NCI-H82 (cell line): ENCODE measurements around the gene TUBB4B.
A peak's percentile ranks its signal among the peaks of the same experiment; 100 is the strongest.

Experiments used
- DNase-seq: peaks from one replicate; lab custom pipeline; 2025; lab: John Stamatoyannopoulos, UW

TUBB4B gene

GRCh38 chr9:137212520-137212919, 28.6 kb upstream of the TUBB4B start:
- DNase-seq, result no peak

- no peak for DNase-seq
Measured at GRCh38 chr9:137213160-137214060, 27.7 kb upstream of the TUBB4B start.

DNA sequence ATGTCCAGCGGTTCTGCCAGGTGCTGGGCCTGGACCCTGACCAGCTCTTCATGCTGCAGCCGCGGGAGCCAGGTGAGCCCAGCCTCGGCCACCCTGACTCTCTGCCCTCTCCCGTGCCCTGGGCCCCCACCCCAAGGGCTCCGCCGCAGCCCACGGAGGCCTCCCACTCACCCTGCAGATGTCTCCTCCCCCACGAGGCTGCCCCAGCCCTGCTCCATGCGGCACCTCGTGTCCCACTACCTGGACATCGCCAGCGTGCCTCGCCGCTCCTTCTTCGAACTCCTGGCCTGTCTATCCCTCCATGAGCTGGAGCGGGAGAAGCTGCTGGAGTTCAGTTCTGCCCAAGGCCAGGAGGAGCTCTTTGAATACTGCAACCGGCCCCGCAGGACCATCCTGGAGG, 26.5 kb upstream of the TUBB4B start:
- no peak for DNase-seq

- no peak for DNase-seq
Measured at GRCh38 chr9:137215196-137215986, 25.7 kb upstream of the TUBB4B start.

- DNase-seq, result no peak
Measured at GRCh38 chr9:137216188-137216965, 24.7 kb upstream of the TUBB4B start.

DNA sequence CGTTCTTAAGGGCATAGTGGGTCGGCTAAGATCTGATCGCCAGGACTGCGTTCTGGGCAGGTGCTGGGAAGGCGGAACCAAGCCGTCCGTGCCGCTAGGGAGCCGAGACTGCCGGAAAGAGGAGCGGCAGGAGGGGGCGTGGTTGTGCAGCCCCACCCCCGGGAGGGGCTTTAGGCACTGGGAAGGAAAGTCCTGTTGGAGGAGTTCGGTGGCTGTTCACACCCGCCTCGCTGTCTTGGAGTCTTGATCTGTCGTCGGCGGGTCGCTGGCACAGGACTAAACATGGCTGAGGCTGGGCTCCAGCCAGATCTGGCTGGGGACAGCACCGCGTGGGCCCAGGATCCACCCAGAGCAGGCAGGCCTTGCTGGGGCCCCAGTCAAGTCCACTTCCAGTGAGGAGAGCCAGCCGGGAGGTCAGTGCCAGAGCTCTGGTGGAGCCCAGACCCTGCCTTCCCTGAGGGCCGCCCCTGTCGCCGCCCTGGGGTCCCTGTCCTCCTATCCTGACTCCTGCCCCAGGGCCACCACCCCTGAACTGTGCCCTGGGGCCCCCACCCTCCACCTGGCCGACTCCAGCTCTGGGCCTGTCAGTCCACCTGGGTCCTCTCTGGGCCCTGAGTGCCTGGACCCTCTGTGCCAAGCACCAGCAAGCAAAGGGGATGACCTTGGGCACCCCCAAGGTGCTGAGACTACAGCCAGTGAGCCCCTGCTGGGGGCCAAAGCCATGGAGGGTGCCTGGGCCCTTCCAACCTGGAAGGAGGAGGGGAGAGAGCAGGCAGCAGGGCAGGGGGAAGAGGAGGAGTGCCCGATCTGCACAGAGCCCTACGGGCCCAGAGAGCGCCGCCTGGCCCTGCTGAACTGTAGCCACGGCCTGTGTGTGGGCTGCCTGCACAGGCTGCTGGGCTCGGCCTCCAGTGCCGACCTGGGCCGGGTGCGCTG, 23.5 kb upstream of the TUBB4B start:
- peak; percentile 77 for DNase-seq

DNA sequence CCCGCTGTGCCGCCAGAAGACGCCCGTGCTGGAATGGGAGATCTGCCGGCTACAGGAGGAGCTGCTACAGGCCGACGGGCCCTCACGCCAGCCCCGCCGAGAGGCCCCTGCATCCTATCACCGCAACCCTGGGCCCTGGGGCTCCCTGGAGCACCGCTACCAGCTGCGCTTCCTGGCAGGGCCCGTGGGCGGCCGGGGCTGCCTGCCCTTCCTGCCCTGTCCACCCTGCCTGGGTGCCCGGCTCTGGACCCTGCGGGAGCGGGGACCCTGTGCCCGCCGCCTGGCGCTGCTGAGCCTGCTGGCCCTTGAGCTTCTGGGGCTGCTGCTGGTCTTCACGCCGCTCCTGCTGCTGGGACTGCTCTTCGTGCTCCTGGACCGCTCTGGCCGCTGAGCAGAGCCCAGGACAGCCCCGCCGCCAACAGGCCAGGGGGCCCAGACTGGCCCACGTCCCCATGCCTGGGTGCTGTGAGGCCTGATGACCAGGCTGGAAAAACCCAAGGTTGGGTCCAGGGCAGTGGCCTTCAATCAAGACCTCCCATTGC, 22.8 kb upstream of the TUBB4B start:
- DNase-seq, result no peak

- DNase-seq, result no peak
Measured at GRCh38 chr9:137218754-137219271, 22.3 kb upstream of the TUBB4B start.

GRCh38 chr9:137219757-137220316, 21.2 kb upstream of the TUBB4B start:
- DNase-seq, result no peak

- no peak for DNase-seq
Measured at GRCh38 chr9:137220317-137221094, 20.6 kb upstream of the TUBB4B start.

- DNase-seq, result no peak
Measured at GRCh38 chr9:137221095-137221505, 20.0 kb upstream of the TUBB4B start.

DNA sequence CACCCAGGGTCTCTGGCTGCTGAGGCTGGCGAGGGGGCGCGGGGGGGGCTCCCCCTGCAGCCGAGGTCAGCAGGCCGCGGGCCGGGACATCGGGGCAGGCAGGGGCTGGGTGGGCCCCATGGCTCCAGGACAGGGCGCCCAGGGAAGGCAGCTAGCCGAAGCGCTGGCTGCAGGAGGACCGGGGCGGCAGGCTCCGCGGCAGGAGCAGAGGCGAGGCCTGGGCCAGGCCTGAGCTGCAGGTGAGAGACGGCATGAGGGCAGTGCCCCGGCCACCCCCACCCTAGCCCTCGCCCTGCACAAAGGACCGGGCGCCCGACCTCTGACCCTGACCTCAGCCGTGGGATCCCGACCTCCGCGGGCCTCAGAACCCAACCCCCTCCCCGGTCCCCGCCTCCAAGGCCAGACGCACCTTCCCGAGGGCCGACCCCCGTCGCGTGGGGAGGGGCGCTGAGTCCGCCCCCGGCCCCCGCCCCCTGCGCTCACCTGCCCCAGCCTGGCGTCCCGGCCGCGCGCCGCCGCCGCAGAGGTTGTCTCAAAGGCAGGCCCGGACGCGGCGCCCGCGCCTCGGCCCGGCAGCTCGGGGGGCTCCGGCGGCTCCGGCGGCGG, 19.5 kb upstream of the TUBB4B start:
- peak; percentile 23 for DNase-seq

GRCh38 chr9:137222190-137223077, 18.7 kb upstream of the TUBB4B start, which contains the start of gene RNF208:
RNF208 (minus strand) TSS chr9:137222240; CDS start chr9:137221212, 1,028 bp downstream.
- DNase-seq, result peak; percentile 59

- peak; percentile 99 for DNase-seq
Measured at GRCh38 chr9:137223078-137223970, 17.8 kb upstream of the TUBB4B start.

DNA sequence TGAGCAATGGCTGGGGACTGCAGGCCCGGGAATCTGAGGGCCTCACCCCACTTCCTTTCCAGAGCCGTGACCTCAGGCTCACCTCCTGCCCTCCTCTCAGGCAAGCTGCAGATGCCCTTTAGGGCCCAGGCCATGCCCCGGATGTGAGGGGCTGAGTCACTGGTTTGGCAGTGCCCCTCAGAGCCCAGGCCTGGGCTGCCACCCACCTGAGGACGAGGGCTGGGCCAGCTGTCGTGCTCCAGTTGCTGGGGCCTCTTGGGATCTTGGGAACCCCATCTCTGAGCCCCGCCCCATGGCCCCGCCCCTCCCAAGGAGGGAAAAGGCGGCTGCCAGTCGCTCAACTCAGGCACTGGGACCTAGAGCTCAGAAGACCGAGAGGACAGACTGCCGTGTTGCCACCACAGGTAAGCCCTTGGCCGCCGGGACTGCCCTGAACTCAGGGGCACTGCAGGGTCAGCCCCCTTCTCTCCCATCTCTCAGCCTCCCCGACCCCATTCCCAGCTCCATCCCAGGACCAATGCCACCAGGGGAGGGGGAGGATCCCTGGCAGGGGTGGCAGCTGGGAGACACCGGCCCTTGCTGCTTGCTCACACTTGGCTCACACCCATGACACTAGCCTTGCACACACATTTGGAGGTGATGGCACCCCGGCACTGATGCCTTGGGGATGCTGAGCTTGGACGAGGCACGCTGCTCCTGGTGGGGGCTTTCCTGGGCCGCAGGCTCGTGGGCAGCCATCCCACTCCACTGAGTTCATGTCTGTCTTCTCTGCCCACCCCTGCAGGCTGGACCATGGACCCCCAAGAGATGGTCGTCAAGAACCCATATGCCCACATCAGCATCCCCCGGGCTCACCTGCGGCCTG, 16.0 kb upstream of the TUBB4B start, which contains the start of gene CYSRT1:
TSS of gene CYSRT1 (plus strand) at position 345 of the 865 bp plus-strand sequence. CDS start at position 793, 448 bp downstream.
- DNase-seq, result no peak
